K562 (cell line): ENCODE results near the gene ENKD1. TPM values are rescaled to one million over a fixed set of nuclear protein-coding genes. Genes with fewer than 3 reads are reported as not detected.
A peak's percentile ranks its signal among the peaks of the same experiment; 100 is the strongest.

ENCODE experiments used
- ARID4B ChIP-seq: sonication (generic); formaldehyde crosslinking; IDR thresholded peaks from 2 replicates; pipeline ENCODE4 v1.8.0; 2022; ENCODE audit warnings: mild to moderate bottlenecking, missing genetic modification reagents
- CXXC5 ChIP-seq: fragments of 250-450 bp; sonication (Bioruptor Pico); IDR thresholded peaks from 2 replicates; pipeline ENCODE4 v1.8.0; 2022; ENCODE audit warnings: inconsistent platforms, mild to moderate bottlenecking, moderate library complexity
- SIN3A ChIP-seq, 2 experiments: fragments of 150-350 bp in 1 of 2; IDR thresholded peaks; 2 replicates each; pipeline ENCODE4 v1.6.1; 2011 to 2016; ENCODE audit warnings: borderline replicate concordance in 2 of 2, low read depth in 2 of 2, low read length in 2 of 2, mild to moderate bottlenecking in 2 of 2, moderate library complexity in 2 of 2; ENCODE audit not compliant: control insufficient read depth in 1 of 2
- ZNF644 ChIP-seq: fragments of 200-800 bp; sonication (Bioruptor generic); IDR thresholded peaks from 2 replicates; pipeline ENCODE4 v1.6.1; 2016; ENCODE audit warnings: low read depth, missing genetic modification characterization, missing compliant biosample characterization
- polyA plus RNA-seq, 8 experiments: library from polyadenylated mRNA; depleted of rRNA in 4 of 8; stranded (reverse) in 5 of 8; unstranded in 3 of 8; fragments of >200 nt; fragmentation: Nextera tagmentation in 2 of 8; fragmentation: Illumina TruSeq in 1 of 8; extraction: Ambion mirVana in 2 of 8; extraction: Trizol in 1 of 8; gene quantifications; 2 replicates each; pipeline versions ENCODE4 v1.2.1 to v1.2.3, GENCODE V29; 2011 to 2014; ENCODE audit warnings: inconsistent platforms in 1 of 8, missing spikeins in 1 of 8
- total RNA-seq, 7 experiments: library from RNA; depleted of rRNA in 6 of 7; stranded (reverse); fragments of >200 nt in 6 of 7; fragmentation: Illumina TruSeq in 2 of 7; extraction: Trizol in 2 of 7; gene quantifications; 2 replicates each; pipeline versions ENCODE4 v1.2.1 to v1.2.3, GENCODE V29; 2011 to 2021; ENCODE audit warnings: low replicate concordance in 1 of 7
- TF ChIP-seq, protein P1 (sequence below): sonication (generic); formaldehyde crosslinking; IDR thresholded peaks from 2 replicates; pipeline ENCODE4 v1.8.1; 2023; ENCODE audit warnings: mild to moderate bottlenecking, missing genetic modification reagents
- TF ChIP-seq, protein P2 (sequence below): fragments of 450-650 bp; IDR thresholded peaks from 2 replicates; pipeline ENCODE4 v1.6.1; 2014; ENCODE audit warnings: low read depth, mild to moderate bottlenecking, moderate library complexity, borderline replicate concordance

The ENKD1 gene
- total and polyA plus RNA-seq, 9 of the 15 experiments (the other 6 are each of a cell fraction or from before 2014, with no cell fraction given): 1.1 to 26.9 (median 8.3) TPM

DNA sequence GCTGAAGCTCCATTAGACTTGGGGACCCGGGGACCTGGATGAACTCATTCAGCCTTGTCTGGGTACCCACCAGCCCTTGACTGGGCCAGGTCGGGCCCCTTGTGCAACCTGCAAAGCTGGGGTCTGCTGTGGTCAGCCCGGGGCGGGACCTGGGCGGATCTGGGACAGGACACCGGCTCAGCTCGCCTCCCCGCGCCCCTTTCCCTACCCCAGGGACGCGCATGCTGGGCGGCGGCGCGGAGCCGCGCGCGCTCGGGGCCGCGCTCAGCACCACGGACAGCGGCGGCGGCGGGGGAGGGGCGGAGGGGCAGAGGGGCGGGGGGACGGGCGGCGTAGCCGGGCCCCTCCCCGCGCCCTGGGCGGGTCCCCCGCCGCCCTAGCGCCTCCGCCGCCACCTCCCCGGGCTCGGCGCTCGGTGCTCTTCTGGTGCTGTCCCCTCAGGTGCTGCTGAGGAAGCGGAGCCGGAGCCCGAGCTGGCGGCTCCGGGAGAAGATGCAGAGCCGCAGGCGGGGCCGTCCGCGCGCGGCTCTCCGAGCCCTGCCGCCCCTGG lies 13.9 kb downstream of the ENKD1 start (continued):
- TF ChIP-seq, protein P1, sequence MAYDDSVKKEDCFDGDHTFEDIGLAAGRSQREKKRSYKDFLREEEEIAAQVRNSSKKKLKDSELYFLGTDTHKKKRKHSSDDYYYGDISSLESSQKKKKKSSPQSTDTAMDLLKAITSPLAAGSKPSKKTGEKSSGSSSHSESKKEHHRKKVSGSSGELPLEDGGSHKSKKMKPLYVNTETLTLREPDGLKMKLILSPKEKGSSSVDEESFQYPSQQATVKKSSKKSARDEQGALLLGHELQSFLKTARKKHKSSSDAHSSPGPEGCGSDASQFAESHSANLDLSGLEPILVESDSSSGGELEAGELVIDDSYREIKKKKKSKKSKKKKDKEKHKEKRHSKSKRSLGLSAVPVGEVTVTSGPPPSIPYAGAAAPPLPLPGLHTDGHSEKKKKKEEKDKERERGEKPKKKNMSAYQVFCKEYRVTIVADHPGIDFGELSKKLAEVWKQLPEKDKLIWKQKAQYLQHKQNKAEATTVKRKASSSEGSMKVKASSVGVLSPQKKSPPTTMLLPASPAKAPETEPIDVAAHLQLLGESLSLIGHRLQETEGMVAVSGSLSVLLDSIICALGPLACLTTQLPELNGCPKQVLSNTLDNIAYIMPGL (CRISPR knock-in tag): 0 out of 2 replicates have a peak, but pooled peaks have one; percentile 55
- TF ChIP-seq ZNF644 (tag) (peak; percentile 75), ARID4B (CRISPR knock-in tag) (peak; percentile 47; the same call in 1 of the 2 replicates), CXXC5 (CRISPR knock-in tag) (peak; percentile 44), SIN3A (IDR thresholded peaks at IDR 0.05; ENCODE audit: borderline replicate concordance in 2 of 2, control insufficient read depth in 1 of 2, low read depth in 2 of 2, low read length in 2 of 2) (0 out of 4 replicates have a peak, but pooled peaks of 1 of the 2 experiments have one; percentile 50)
- TF ChIP-seq, protein P2, sequence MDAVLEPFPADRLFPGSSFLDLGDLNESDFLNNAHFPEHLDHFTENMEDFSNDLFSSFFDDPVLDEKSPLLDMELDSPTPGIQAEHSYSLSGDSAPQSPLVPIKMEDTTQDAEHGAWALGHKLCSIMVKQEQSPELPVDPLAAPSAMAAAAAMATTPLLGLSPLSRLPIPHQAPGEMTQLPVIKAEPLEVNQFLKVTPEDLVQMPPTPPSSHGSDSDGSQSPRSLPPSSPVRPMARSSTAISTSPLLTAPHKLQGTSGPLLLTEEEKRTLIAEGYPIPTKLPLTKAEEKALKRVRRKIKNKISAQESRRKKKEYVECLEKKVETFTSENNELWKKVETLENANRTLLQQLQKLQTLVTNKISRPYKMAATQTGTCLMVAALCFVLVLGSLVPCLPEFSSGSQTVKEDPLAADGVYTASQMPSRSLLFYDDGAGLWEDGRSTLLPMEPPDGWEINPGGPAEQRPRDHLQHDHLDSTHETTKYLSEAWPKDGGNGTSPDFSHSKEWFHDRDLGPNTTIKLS: no peak
